ACC112 (cell line): ENCODE results near the gene VWC2.

Source experiments
- H2AFZ ChIP-seq: fragments of 200-600 bp; sonication (generic); one replicate; pipeline ENCODE4 v1.6.0; 2017; ENCODE audit warnings: antibody characterized with exemption, low read length; ENCODE audit not compliant: unreplicated experiment
- H3K27ac ChIP-seq: fragments of 200-600 bp; sonication (generic); 2 replicates; pipeline ENCODE4 v1.5.1; 2014; ENCODE audit warnings: low read depth, mild to moderate bottlenecking, antibody characterized with exemption, low read length, moderate library complexity
- H3K27me3 ChIP-seq: fragments of 200-600 bp; sonication (generic); 2 replicates; pipeline ENCODE4 v1.6.1; 2014; ENCODE audit warnings: mild to moderate bottlenecking, antibody characterized with exemption, low read length, moderate library complexity, mixed read lengths; ENCODE audit not compliant: insufficient read depth
- H3K36me3 ChIP-seq: fragments of 200-600 bp; sonication (generic); 2 replicates; pipeline ENCODE4 v1.6.1; 2016; ENCODE audit warnings: mild to moderate bottlenecking, antibody characterized with exemption, low read length, moderate library complexity, mixed read lengths; ENCODE audit not compliant: insufficient read depth
- H3K4me1 ChIP-seq: fragments of 200-600 bp; sonication (generic); one replicate; pipeline ENCODE4 v1.6.1; 2016; ENCODE audit warnings: low read length, mixed read lengths; ENCODE audit not compliant: insufficient read depth, unreplicated experiment, control insufficient read depth
- H3K4me3 ChIP-seq: fragments of 200-600 bp; sonication (generic); 2 replicates; pipeline ENCODE4 v1.5.1; 2014; ENCODE audit warnings: mild to moderate bottlenecking, low read depth, low read length
- H3K79me2 ChIP-seq: fragments of 200-600 bp; sonication (generic); one replicate; pipeline ENCODE4 v1.6.0; 2016; ENCODE audit warnings: low read length; ENCODE audit not compliant: control insufficient read depth, unreplicated experiment, insufficient read depth

The VWC2 gene

DNA sequence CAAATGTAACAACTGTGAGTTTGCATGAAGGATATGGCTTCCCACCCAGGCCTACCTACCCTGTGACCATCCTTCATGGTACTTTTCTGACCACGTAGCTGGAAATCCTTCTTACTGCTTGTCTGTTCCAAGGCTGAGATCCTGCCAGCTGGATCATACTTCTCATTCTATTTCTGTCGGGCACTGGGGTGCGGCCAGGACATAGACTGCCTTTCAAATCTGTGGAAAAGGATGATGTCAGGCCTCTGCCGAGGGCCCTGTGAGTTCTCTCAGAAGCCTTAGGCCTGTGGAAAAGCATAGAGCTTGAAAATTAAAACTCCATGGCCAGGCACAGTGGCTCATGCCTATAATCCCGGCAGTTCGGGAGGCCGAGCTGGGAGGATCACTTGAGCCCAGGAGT is 10.0 kb downstream of the VWC2 start:
- H3K4me1 ChIP-seq = no peaks in the 10 kb centered on the region
- H3K4me3 ChIP-seq = no peak overlapping the region
- H3K27me3 ChIP-seq = no peaks in the 10 kb centered on the region
- H3K36me3 ChIP-seq = no peaks in the 10 kb centered on the region
- H2AFZ ChIP-seq = no peak overlapping the region
- no peaks in the 10 kb centered on the region for H3K79me2 ChIP-seq
- H3K27ac ChIP-seq = no peak overlapping the region

- Histone ChIP-seq H3K36me3 (no peaks in the 10 kb centered on the region), H3K79me2 (no peaks in the 10 kb centered on the region), H3K4me3 (no peak overlapping the region), H3K27ac (no peak overlapping the region), H3K4me1 (no peaks in the 10 kb centered on the region), H3K27me3 (no peaks in the 10 kb centered on the region), H2AFZ (no peak overlapping the region)
Measured at GRCh38 chr7:49787980-49788379, 14.5 kb downstream of the VWC2 start.

GRCh38 chr7:49788455-49789059 is 15.1 kb downstream of the VWC2 start:
- Histone ChIP-seq H3K4me3 (no peak overlapping the region), H3K36me3 (no peaks in the 10 kb centered on the region), H3K27me3 (no peaks in the 10 kb centered on the region), H3K27ac (no peak overlapping the region), H3K4me1 (no peaks in the 10 kb centered on the region), H3K79me2 (no peaks in the 10 kb centered on the region), H2AFZ (no peak overlapping the region)

- Histone ChIP-seq H3K36me3 (no peaks in the 10 kb centered on the region), H3K27me3 (no peaks in the 10 kb centered on the region), H3K27ac (no peak overlapping the region), H3K4me1 (no peaks in the 10 kb centered on the region), H2AFZ (no peak overlapping the region), H3K79me2 (no peaks in the 10 kb centered on the region), H3K4me3 (no peak overlapping the region)
Measured at GRCh38 chr7:49789736-49790135, 16.3 kb downstream of the VWC2 start.

DNA sequence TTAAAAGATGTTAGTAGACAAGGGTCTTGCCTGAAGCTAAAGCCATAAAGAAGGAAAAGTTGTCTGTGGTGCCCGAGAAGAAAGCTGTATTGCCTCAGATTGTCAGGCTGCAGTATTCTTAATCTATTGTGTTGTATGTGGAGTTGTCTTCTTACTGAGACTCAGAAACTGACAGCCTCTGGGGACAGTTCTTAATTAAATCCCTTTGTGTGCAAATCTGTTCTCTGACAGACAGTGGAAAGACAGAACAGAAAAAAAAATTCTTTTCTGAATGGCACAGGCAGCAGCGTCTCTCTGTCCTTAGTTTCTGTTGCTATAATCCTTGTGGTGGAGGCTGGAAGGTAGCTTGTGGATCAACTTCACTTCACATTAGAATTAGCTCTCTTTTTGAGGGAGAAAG is 16.8 kb downstream of the VWC2 start:
- Histone ChIP-seq H3K4me3 (no peak overlapping the region), H3K79me2 (no peaks in the 10 kb centered on the region), H3K36me3 (no peaks in the 10 kb centered on the region), H3K27me3 (no peaks in the 10 kb centered on the region), H3K4me1 (no peaks in the 10 kb centered on the region), H2AFZ (no peak overlapping the region), H3K27ac (no peak overlapping the region)

GRCh38 chr7:49791088-49791741 is 17.8 kb downstream of the VWC2 start:
- Histone ChIP-seq H3K4me3 (no peak overlapping the region), H3K27ac (no peak overlapping the region), H3K4me1 (no peaks in the 10 kb centered on the region), H2AFZ (no peak overlapping the region), H3K27me3 (no peaks in the 10 kb centered on the region), H3K36me3 (no peaks in the 10 kb centered on the region), H3K79me2 (no peaks in the 10 kb centered on the region)

GRCh38 chr7:49797987-49798660 is 24.7 kb downstream of the VWC2 start:
- H3K4me3 ChIP-seq = no peak overlapping the region
- no peaks in the 10 kb centered on the region for H3K79me2 ChIP-seq
- H3K36me3 ChIP-seq = no peaks in the 10 kb centered on the region
- H3K4me1 ChIP-seq = no peaks in the 10 kb centered on the region
- no peak overlapping the region for H2AFZ ChIP-seq
- no peaks in the 10 kb centered on the region for H3K27me3 ChIP-seq
- no peak overlapping the region for H3K27ac ChIP-seq

- Histone ChIP-seq H2AFZ (no peak overlapping the region), H3K4me3 (no peak overlapping the region), H3K36me3 (no peaks in the 10 kb centered on the region), H3K27ac (no peak overlapping the region), H3K27me3 (no peaks in the 10 kb centered on the region), H3K4me1 (no peaks in the 10 kb centered on the region), H3K79me2 (no peaks in the 10 kb centered on the region)
Measured at GRCh38 chr7:49800031-49800430, 26.6 kb downstream of the VWC2 start.

- H3K27ac ChIP-seq = no peak overlapping the region
- H3K4me3 ChIP-seq = no peak overlapping the region
- no peak overlapping the region for H2AFZ ChIP-seq
- no peaks in the 10 kb centered on the region for H3K27me3 ChIP-seq
- H3K79me2 ChIP-seq = no peaks in the 10 kb centered on the region
- H3K36me3 ChIP-seq = no peaks in the 10 kb centered on the region
- no peaks in the 10 kb centered on the region for H3K4me1 ChIP-seq
Measured at GRCh38 chr7:49802600-49802999, 29.2 kb downstream of the VWC2 start.

- Histone ChIP-seq H3K27ac (no peak overlapping the region), H3K4me3 (no peak overlapping the region), H2AFZ (no peak overlapping the region), H3K36me3 (no peaks in the 10 kb centered on the region), H3K4me1 (no peaks in the 10 kb centered on the region), H3K27me3 (no peaks in the 10 kb centered on the region), H3K79me2 (no peaks in the 10 kb centered on the region)
Measured at GRCh38 chr7:49803812-49804211, 30.4 kb downstream of the VWC2 start.
